Measurements from ENCODE around the gene VGF.

DNA sequence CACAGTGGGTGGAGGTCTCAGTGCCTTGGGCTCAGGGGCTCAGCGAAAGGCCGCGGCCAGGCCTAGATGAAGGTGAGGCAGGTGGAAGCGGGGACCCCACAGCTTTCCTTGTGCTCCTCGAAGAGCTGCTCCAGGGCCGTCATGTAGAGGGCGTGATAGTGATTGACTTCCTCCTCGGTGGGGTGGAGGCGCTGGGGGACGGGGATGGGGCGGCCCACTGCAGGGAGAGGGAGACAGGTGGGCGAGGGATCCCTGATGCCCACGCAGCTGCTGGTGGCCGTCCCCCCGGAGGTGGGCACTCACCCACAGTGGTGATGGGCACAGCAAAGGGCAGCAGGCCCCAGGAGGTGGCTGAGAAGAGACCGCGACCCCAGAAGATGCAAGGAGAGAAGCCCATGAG, 30.5 kb upstream of the VGF start:
- no peak for TF ChIP-seq CTCF (IDR thresholded peaks at IDR 0.05; ENCODE audit: insufficient read depth, low read depth, low read length)
- TF ChIP-seq EZH2 (IDR thresholded peaks at IDR 0.05; ENCODE audit: insufficient read depth, low read length), result no peak

All from astrocyte (in vitro differentiated cells and primary cell).